Kidney (tissue), 14 donors: ENCODE measurements around the gene THOC7. TPM values are rescaled to one million over a fixed set of nuclear protein-coding genes. Genes with fewer than 3 reads are reported as not detected.
A peak's percentile ranks its signal among the peaks of the same experiment; 100 is the strongest.

ENCODE experiments used
- DNase-seq, 5 donors: peaks; one replicate each; pipeline ENCODE4 v3.0.0-alpha.2; 2013 to 2020
- FAIRE-seq: peaks from 2 replicates; lab custom pipeline; 2012; peaks lifted over from hg19 to GRCh38; lab: Jason Lieb, UNC
- H3K27ac ChIP-seq, 2 donors: one replicate each; pipeline ENCODE4 v1.7.0; 2013; ENCODE audit warnings: low read depth in 2 of 2, low read length in 2 of 2, inconsistent platforms in 1 of 2
- H3K27me3 ChIP-seq: one replicate; pipeline ENCODE4 v1.7.1; 2013; ENCODE audit warnings: low read length, inconsistent platforms; ENCODE audit not compliant: control insufficient read depth, insufficient read depth
- H3K36me3 ChIP-seq, 3 donors: one replicate each; pipeline versions ENCODE4 v1.7.0 to v1.7.1; 2013; ENCODE audit warnings: low read length in 3 of 3, control low read depth in 1 of 3, inconsistent platforms in 1 of 3; ENCODE audit not compliant: insufficient read depth in 3 of 3, control insufficient read depth in 2 of 3
- H3K4me1 ChIP-seq, 3 donors: one replicate each; pipeline versions ENCODE4 v1.7.0 to v1.7.1; 2013; ENCODE audit warnings: low read length in 3 of 3, inconsistent platforms in 1 of 3, low read depth in 1 of 3; ENCODE audit not compliant: control insufficient read depth in 2 of 3, insufficient read depth in 2 of 3
- H3K4me3 ChIP-seq, 3 donors: one replicate each; pipeline versions ENCODE4 v1.7.0 to v1.8.1; 2013; ENCODE audit warnings: low read length in 3 of 3, control low read depth in 1 of 3, inconsistent platforms in 1 of 3
- H3K9ac ChIP-seq, 3 donors: one replicate each; pipeline versions ENCODE4 v1.7.0 to v1.7.1; 2013; ENCODE audit warnings: low read length in 3 of 3, control low read depth in 1 of 3, inconsistent platforms in 1 of 3
- H3K9me3 ChIP-seq, 3 donors: one replicate each; pipeline versions ENCODE4 v1.7.0 to v1.7.1; 2013; ENCODE audit warnings: low read length in 3 of 3, control low read depth in 1 of 3, inconsistent platforms in 1 of 3; ENCODE audit not compliant: control insufficient read depth in 2 of 3, insufficient read depth in 1 of 3
- intact Hi-C: fragments of 100-400 bp; cut with DNase I; formaldehyde crosslinking; loops from one replicate; pipeline ENCODE4 v1.11.1; 2022
- polyA plus RNA-seq: library from polyadenylated mRNA; stranded (reverse); fragments of 350-450 nt; fragmentation: Illumina TruSeq; extraction: RNeasy Lipid Tissue Mini Kit (QIAGEN cat#74804); gene quantifications from one replicate; pipeline ENCODE4 v1.2.3, GENCODE V29; 2014; ENCODE audit warnings: low read depth, low replicate concordance; ENCODE audit not compliant: insufficient read depth
- total RNA-seq: library from RNA; stranded (reverse); fragmentation: NEBNext Ultra II Directional; extraction: Animal tissue kit (Norgen Biotek cat#: 25700); gene quantifications from one replicate; pipeline ENCODE4 v1.2.1, GENCODE V29; 2021
- TF ChIP-seq, protein P1 (sequence below): IDR thresholded peaks from 3 replicates; pipeline ENCODE4 v1.5.1; 2012; ENCODE audit warnings: mild to moderate bottlenecking, moderate library complexity, borderline replicate concordance; ENCODE audit not compliant: insufficient read depth; ENCODE audit errors: extremely low read depth
- donor health status: control.
- donor health status: control.
- donor health status: control.
- donor health status: control.
- donor health status: control.
- donor health status: DM: yes; HTN: yes; CAD: no.
- donor health status: Normal renal cell carcinoma (clear cell type).

THOC7 gene
- total and polyA plus RNA-seq, 2 donors from 2014 or later, result 55.2 to 99.5 TPM

DNA sequence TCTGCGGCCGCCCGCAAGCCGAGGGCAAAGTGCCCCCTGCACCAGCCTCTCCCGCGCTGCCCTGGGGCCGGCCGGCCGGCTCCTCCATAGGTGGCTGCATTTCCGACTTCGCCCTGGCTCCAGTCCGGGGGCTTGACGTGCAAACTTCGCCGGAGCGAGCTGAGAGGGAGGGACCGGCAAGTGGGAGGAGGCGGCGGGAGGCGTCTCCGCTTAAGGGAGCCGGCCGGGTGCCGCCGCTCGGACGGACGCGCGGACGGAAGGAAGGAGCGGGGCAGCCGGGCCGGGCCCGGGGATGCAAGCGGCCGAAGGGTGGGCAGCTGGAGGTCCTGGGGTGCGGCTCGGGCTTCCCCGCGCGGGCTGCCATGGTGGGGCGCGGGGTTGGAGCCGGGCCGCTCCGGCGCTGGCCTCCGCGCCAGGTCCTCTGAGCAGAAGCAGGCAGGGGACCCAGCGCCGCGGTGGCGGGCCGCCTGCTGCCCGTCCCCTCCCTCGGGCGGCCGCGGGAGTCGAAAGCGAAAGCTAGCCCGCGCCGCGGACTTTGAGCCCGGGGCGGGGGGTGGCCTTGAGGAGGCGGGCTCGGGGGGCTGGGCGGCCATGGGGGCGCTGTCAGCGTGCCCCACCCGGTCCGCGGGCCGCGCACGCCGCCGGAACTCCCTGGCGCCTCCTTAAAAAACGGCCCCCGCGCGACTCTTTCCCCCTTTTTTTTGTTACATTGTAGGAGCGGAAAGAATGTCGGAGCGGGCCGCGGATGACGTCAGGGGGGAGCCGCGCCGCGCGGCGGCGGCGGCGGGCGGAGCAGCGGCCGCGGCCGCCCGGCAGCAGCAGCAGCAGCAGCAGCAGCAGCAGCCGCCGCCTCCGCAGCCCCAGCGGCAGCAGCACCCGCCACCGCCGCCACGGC lies 48.5 kb upstream of the THOC7 start, which contains the start of gene SCAANT1:
Gene SCAANT1, minus strand, starts transcription at position 511 of the 895 bp plus-strand sequence.
- Histone ChIP-seq H3K4me3 (peak within 1 kb of the TSS; percentile 73 to 80 (median 73)), H3K9me3 (no peaks in the 10 kb centered on the region), H3K9ac (peak within 1 kb of the TSS; percentile 42 to 79 (median 58)), H3K4me1 (peaks cover 0 to 7% (median 0%) of the 10 kb centered on the region in 3 donors), H3K36me3 (peaks cover 0 to 10% (median 3%) of the 10 kb centered on the region in 3 donors), H3K27me3 (no peaks in the 10 kb centered on the region), H3K27ac (peak within 1 kb of the TSS; percentile 89 to 90)
- intact Hi-C loops, result no loop called here
- TF ChIP-seq, protein P1, sequence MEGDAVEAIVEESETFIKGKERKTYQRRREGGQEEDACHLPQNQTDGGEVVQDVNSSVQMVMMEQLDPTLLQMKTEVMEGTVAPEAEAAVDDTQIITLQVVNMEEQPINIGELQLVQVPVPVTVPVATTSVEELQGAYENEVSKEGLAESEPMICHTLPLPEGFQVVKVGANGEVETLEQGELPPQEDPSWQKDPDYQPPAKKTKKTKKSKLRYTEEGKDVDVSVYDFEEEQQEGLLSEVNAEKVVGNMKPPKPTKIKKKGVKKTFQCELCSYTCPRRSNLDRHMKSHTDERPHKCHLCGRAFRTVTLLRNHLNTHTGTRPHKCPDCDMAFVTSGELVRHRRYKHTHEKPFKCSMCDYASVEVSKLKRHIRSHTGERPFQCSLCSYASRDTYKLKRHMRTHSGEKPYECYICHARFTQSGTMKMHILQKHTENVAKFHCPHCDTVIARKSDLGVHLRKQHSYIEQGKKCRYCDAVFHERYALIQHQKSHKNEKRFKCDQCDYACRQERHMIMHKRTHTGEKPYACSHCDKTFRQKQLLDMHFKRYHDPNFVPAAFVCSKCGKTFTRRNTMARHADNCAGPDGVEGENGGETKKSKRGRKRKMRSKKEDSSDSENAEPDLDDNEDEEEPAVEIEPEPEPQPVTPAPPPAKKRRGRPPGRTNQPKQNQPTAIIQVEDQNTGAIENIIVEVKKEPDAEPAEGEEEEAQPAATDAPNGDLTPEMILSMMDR, result no peak
- no peak for FAIRE-seq
- peak; percentile 91 to 97 (median 95) for DNase-seq

DNA sequence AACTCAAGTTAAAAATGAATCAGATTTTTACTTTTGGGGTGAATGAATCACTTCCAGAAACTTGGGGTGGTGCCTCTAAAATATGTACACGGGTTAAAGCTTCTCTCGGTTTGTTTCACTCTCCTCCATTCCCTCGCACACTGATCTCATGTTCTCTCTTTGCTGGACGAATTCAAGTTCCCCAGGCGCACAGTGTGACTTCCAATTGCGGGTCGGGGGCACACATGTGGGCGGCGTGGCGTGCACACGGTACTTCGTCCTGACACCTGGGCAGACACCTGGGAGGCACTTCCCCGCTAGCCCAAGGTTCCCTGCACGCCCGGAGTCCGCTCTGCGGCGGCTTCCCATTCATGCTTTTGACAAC lies 47.9 kb upstream of the THOC7 start:
- H3K9ac ChIP-seq, result peak overlapping the region; percentile 17 to 62 (median 58)
- FAIRE-seq (no peak), DNase-seq (no peak)
- H3K36me3 ChIP-seq, result peaks cover 0 to 8% (median 2%) of the 10 kb centered on the region in 3 donors
- H3K4me1 ChIP-seq, result peaks cover 0 to 7% (median 0%) of the 10 kb centered on the region in 3 donors
- H3K27me3 ChIP-seq, result no peaks in the 10 kb centered on the region
- intact Hi-C loops, result no loop called here
- H3K4me3 ChIP-seq, result peak overlapping the region; percentile 68 to 80 (median 73)
- TF ChIP-seq, protein P1, result no peak
- no peaks in the 10 kb centered on the region for H3K9me3 ChIP-seq
- peak overlapping the region; percentile 89 to 90 for H3K27ac ChIP-seq

DNA sequence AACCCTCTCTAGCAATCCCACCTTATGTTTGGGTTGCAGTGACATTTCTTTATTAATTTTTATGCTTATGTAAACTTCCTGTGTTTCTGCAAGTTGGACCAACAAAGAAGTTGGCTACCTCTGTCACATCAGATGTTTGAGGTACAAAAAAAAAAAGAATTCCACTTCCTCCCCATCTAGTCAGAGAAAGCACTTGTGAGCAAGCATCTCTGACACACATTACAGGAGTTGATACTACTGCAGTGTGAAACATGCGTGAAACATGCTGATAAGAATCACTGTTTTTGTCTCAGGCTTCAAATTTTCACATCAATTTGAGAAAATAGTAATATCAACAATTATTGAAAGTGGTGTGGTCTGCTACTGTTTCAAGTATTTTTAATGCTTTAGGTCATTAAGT lies 47.3 kb upstream of the THOC7 start:
- Histone ChIP-seq H3K27ac (peak overlapping the region; percentile 89 to 90), H3K27me3 (no peaks in the 10 kb centered on the region), H3K36me3 (peaks cover 0 to 2% (median 0%) of the 10 kb centered on the region in 3 donors), H3K9me3 (no peaks in the 10 kb centered on the region), H3K4me1 (peaks cover 0 to 7% (median 0%) of the 10 kb centered on the region in 3 donors), H3K4me3 (peak overlapping the region in 2 of 3 donors; percentile 73 to 80), H3K9ac (peak overlapping the region in 1 of 3 donors; percentile 62)
- TF ChIP-seq, protein P1, result no peak
- DNase-seq (no peak), FAIRE-seq (no peak)
- intact Hi-C loops, result no loop called here
